Measurements from ENCODE around the gene TMEM198. TPM values are rescaled to one million over a fixed set of nuclear protein-coding genes. Genes with fewer than 3 reads are reported as not detected.

The TMEM198 gene
- total and polyA plus RNA-seq, 9 of the 15 experiments (the other 6 are each of a cell fraction or from before 2014, with no cell fraction given) = 0.03 to 3.8 (median 1.0) TPM

DNA sequence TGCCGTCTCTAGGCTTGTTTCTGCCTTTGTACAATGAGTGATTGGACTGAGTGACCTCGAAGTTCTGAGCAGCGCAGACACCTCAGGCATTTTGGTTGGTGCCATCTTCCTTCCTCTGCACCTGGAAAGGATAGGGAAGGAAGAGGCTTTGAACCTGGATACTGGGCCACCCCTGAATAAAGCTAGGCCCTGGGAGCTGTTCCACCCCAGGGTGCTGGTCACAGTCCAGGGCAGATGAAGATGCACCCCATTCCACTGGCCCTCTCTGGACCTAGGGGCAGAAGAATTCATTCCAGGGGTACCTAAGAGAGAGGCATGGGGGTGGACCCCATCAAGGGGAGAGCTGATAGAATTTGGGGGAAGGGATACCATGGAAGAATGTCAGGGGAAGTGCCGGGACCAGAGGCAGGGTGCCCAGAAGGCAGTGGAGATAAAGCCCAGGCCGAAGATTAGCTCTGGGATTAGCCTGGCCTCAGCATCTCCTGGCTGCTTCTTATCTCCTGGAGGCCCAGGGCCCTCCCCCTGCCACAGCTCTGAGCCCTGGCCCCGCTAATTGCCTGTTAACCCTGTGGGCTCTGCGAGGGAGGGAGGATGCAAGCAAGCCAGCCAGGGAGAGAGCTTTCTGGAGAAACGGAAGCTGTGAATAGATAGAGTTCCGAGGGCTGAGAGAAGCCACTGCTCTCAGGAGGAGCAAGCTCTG, 18.1 kb upstream of the TMEM198 start (continued):
- TF ChIP-seq, protein P1, sequence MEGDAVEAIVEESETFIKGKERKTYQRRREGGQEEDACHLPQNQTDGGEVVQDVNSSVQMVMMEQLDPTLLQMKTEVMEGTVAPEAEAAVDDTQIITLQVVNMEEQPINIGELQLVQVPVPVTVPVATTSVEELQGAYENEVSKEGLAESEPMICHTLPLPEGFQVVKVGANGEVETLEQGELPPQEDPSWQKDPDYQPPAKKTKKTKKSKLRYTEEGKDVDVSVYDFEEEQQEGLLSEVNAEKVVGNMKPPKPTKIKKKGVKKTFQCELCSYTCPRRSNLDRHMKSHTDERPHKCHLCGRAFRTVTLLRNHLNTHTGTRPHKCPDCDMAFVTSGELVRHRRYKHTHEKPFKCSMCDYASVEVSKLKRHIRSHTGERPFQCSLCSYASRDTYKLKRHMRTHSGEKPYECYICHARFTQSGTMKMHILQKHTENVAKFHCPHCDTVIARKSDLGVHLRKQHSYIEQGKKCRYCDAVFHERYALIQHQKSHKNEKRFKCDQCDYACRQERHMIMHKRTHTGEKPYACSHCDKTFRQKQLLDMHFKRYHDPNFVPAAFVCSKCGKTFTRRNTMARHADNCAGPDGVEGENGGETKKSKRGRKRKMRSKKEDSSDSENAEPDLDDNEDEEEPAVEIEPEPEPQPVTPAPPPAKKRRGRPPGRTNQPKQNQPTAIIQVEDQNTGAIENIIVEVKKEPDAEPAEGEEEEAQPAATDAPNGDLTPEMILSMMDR (IDR thresholded peaks at IDR 0.05 in 2 of 3, conservative IDR thresholded peaks at IDR 0.05 in 1 of 3; ENCODE audit: insufficient read depth in 2 of 3, low read depth in 1 of 3, low read length in 3 of 3) = no peak
- TF ChIP-seq ARID2 (IDR thresholded peaks at IDR 0.05) (no peak), MYNN (IDR thresholded peaks at IDR 0.05) (peak; percentile 94), MYNN (CRISPR knock-in tag; IDR thresholded peaks at IDR 0.05) (no peak), EWSR1 (IDR thresholded peaks at IDR 0.05; ENCODE audit: borderline replicate concordance, low read depth, partially characterized antibody) (no peak), HNRNPUL1 (IDR thresholded peaks at IDR 0.05; ENCODE audit: low read length) (no peak), NCOA2 (IDR thresholded peaks at IDR 0.05; ENCODE audit: partially characterized antibody in 2 of 2) (no peak), PTRF (tag; IDR thresholded peaks at IDR 0.05) (no peak), BRD4 (IDR thresholded peaks at IDR 0.05) (no peak), U2AF2 (optimal IDR thresholded peaks at IDR 0.05; ENCODE audit: low read depth, low read length) (no peak), KLF13 (tag; IDR thresholded peaks at IDR 0.05; ENCODE audit: borderline replicate concordance, low read depth) (no peak), NBN (IDR thresholded peaks at IDR 0.05; ENCODE audit: low read depth) (peak; percentile 75), ZNF184 (CRISPR knock-in tag; IDR thresholded peaks at IDR 0.05) (no peak), CREBBP (IDR thresholded peaks at IDR 0.05; ENCODE audit: low read depth, low read length) (no peak)
- TF ChIP-seq, protein P2, sequence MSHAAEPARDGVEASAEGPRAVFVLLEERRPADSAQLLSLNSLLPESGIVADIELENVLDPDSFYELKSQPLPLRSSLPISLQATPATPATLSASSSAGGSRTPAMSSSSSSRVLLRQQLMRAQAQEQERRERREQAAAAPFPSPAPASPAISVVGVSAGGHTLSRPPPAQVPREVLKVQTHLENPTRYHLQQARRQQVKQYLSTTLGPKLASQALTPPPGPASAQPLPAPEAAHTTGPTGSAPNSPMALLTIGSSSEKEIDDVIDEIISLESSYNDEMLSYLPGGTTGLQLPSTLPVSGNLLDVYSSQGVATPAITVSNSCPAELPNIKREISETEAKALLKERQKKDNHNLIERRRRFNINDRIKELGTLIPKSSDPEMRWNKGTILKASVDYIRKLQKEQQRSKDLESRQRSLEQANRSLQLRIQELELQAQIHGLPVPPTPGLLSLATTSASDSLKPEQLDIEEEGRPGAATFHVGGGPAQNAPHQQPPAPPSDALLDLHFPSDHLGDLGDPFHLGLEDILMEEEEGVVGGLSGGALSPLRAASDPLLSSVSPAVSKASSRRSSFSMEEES (CRISPR knock-in tag; IDR thresholded peaks at IDR 0.05) = no peak
- TF ChIP-seq, protein P3, sequence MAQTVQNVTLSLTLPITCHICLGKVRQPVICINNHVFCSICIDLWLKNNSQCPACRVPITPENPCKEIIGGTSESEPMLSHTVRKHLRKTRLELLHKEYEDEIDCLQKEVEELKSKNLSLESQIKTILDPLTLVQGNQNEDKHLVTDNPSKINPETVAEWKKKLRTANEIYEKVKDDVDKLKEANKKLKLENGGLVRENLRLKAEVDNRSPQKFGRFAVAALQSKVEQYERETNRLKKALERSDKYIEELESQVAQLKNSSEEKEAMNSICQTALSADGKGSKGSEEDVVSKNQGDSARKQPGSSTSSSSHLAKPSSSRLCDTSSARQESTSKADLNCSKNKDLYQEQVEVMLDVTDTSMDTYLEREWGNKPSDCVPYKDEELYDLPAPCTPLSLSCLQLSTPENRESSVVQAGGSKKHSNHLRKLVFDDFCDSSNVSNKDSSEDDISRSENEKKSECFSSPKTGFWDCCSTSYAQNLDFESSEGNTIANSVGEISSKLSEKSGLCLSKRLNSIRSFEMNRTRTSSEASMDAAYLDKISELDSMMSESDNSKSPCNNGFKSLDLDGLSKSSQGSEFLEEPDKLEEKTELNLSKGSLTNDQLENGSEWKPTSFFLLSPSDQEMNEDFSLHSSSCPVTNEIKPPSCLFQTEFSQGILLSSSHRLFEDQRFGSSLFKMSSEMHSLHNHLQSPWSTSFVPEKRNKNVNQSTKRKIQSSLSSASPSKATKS (CRISPR knock-in tag; IDR thresholded peaks at IDR 0.05) = no peak
- TF ChIP-seq, protein P4, sequence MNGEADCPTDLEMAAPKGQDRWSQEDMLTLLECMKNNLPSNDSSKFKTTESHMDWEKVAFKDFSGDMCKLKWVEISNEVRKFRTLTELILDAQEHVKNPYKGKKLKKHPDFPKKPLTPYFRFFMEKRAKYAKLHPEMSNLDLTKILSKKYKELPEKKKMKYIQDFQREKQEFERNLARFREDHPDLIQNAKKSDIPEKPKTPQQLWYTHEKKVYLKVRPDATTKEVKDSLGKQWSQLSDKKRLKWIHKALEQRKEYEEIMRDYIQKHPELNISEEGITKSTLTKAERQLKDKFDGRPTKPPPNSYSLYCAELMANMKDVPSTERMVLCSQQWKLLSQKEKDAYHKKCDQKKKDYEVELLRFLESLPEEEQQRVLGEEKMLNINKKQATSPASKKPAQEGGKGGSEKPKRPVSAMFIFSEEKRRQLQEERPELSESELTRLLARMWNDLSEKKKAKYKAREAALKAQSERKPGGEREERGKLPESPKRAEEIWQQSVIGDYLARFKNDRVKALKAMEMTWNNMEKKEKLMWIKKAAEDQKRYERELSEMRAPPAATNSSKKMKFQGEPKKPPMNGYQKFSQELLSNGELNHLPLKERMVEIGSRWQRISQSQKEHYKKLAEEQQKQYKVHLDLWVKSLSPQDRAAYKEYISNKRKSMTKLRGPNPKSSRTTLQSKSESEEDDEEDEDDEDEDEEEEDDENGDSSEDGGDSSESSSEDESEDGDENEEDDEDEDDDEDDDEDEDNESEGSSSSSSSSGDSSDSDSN (IDR thresholded peaks at IDR 0.05; ENCODE audit: borderline replicate concordance in 1 of 2, low read depth in 2 of 2, low read length in 2 of 2) = peak in 1 of 2 experiments; percentile 86; a peak in 2 of 4 replicates
- TF ChIP-seq, protein P5, sequence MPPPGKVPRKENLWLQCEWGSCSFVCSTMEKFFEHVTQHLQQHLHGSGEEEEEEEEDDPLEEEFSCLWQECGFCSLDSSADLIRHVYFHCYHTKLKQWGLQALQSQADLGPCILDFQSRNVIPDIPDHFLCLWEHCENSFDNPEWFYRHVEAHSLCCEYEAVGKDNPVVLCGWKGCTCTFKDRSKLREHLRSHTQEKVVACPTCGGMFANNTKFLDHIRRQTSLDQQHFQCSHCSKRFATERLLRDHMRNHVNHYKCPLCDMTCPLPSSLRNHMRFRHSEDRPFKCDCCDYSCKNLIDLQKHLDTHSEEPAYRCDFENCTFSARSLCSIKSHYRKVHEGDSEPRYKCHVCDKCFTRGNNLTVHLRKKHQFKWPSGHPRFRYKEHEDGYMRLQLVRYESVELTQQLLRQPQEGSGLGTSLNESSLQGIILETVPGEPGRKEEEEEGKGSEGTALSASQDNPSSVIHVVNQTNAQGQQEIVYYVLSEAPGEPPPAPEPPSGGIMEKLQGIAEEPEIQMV (tag; conservative IDR thresholded peaks at IDR 0.05; ENCODE audit: low read depth) = no peak

Measured in K562 (cell line).